Measurements from ENCODE around the gene GSTA5.

DNA sequence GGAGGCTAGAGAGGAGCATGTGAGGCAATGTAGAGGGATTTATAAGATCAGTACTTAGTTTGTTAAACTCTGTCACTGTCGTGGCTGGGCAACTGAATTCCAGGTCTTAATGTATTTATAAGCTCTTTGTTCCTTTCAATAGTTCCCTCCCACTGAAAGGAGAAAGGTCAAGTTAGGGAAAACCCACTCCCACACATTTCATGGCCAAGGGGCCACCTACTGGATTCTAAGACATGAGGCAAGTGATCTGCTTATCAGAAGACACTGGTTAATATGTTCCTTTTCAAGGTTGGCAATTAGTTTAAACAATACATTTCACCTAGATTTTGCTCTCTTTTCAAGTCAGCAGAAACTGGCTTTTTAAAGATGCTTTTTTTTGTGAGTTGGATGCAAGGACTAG, 5.4 kb upstream of the GSTA5 start:
- TF ChIP-seq HOXA7 (CRISPR knock-in tag; IDR thresholded peaks at IDR 0.05) (no peak), EHF (CRISPR knock-in tag; IDR thresholded peaks at IDR 0.05) (no peak), CTCF (IDR thresholded peaks at IDR 0.05) (no peak), HDAC2 (IDR thresholded peaks at IDR 0.05) (no peak), POLR2A (IDR thresholded peaks at IDR 0.05; ENCODE audit: low read length) (no peak), RAD21 (conservative IDR thresholded peaks at IDR 0.05 in 1 of 2, IDR thresholded peaks at IDR 0.05 in 1 of 2) (no peak), RCOR1 (IDR thresholded peaks at IDR 0.05; ENCODE audit: low read depth, low read length) (no peak), KDM5A (IDR thresholded peaks at IDR 0.05) (no peak), ZFP36 (IDR thresholded peaks at IDR 0.05; ENCODE audit: borderline replicate concordance, partially characterized antibody) (no peak)
- TF ChIP-seq, protein P1, sequence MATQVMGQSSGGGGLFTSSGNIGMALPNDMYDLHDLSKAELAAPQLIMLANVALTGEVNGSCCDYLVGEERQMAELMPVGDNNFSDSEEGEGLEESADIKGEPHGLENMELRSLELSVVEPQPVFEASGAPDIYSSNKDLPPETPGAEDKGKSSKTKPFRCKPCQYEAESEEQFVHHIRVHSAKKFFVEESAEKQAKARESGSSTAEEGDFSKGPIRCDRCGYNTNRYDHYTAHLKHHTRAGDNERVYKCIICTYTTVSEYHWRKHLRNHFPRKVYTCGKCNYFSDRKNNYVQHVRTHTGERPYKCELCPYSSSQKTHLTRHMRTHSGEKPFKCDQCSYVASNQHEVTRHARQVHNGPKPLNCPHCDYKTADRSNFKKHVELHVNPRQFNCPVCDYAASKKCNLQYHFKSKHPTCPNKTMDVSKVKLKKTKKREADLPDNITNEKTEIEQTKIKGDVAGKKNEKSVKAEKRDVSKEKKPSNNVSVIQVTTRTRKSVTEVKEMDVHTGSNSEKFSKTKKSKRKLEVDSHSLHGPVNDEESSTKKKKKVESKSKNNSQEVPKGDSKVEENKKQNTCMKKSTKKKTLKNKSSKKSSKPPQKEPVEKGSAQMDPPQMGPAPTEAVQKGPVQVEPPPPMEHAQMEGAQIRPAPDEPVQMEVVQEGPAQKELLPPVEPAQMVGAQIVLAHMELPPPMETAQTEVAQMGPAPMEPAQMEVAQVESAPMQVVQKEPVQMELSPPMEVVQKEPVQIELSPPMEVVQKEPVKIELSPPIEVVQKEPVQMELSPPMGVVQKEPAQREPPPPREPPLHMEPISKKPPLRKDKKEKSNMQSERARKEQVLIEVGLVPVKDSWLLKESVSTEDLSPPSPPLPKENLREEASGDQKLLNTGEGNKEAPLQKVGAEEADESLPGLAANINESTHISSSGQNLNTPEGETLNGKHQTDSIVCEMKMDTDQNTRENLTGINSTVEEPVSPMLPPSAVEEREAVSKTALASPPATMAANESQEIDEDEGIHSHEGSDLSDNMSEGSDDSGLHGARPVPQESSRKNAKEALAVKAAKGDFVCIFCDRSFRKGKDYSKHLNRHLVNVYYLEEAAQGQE (IDR thresholded peaks at IDR 0.05) = no peak
- TF ChIP-seq, protein P2, sequence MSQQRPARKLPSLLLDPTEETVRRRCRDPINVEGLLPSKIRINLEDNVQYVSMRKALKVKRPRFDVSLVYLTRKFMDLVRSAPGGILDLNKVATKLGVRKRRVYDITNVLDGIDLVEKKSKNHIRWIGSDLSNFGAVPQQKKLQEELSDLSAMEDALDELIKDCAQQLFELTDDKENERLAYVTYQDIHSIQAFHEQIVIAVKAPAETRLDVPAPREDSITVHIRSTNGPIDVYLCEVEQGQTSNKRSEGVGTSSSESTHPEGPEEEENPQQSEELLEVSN (IDR thresholded peaks at IDR 0.05; ENCODE audit: borderline replicate concordance, low read depth) = no peak
